NCI-H2196 treated with DMSO at 0.1 percent for 48 hours (cell line): ENCODE measurements around the gene RPRM.
"Not testable (repeated sequence)": the region's sequence is repeated elsewhere in the genome, so short reads cannot be mapped to it uniquely, and the experiment has no call there.

Experiments
- DNase-seq: peaks from one replicate; lab custom pipeline; 2025; ENCODE audit not compliant: unreplicated experiment; lab: John Stamatoyannopoulos, UW

RPRM gene

DNA sequence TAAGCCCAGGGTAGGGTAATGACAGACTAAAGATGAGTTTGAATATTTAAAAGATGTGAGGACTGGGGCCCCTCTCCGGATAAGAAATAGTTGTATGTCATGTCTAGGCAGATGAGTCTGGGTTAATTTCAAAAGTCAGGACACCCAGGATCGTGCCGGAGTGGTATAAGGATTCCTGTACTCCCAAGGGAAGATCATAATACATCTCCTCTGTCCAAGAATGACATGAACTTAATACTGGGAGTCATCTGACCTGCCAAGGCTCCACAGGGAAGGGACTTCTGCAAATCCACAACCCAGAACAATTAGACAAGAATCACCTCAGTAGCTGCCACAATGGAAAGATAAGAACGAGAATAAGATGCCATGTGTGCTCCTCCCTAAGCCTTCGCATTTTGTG is 17.1 kb downstream of the RPRM start:
- DNase-seq = no peak

DNA sequence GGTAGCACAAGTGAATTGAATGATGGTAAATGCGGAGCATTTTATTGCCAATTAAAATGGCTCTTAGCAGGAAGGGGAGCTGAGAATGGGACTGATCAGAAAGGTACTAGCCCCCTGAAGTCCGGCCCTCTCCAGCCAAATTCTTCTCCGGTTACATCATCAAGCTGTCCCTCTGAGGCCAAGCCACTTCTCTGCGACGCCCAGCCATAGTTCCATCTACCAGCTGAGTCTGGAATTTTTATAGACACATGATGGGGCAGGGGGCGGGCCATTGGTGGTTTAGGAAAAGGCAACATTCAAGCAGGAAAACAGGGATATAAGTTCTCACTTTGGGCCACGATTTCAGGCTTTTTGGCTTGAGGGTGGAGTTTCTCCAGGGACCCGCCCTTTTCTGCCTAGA is 22.7 kb downstream of the RPRM start:
- no peak for DNase-seq

DNA sequence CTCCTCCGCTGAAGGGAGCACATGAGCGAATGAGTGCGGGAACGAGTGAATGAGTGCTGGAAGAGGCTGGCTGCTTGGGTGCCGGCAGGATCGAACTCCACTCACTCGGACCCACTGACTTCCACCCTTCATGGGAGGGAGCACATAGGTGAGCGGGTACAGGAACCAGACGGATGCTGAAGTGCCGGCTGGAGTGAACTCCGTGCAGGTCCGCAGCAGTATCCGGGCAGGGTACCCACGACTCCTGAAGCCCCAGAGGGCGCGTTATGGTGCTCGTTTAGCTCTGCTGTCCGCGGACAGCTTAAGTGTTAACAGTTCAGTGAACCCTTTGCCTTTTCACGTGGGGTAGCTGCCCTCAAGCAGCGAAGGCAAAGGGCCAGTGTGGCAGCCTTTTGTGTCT is 23.2 kb downstream of the RPRM start:
- DNase-seq = no peak

DNA sequence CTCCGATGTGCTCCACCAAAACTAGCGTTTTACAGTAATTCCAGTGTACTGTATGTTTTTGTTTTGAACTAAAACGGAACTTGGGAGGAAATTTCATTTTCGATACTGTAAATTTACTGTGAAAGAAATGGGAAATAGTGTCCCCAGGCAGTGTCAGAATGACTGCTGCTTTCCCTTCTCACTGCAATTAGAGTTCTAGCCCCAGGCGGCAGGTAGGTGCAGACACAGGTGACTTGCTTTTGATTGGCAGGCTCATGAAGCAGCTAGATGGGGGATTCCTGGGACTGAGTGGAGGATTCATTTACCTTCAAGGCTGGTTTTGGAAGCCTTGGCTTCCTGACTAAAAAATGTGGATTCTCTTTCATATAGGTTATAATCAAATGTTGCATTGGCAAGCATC is 27.0 kb downstream of the RPRM start:
- DNase-seq = no peak

DNA sequence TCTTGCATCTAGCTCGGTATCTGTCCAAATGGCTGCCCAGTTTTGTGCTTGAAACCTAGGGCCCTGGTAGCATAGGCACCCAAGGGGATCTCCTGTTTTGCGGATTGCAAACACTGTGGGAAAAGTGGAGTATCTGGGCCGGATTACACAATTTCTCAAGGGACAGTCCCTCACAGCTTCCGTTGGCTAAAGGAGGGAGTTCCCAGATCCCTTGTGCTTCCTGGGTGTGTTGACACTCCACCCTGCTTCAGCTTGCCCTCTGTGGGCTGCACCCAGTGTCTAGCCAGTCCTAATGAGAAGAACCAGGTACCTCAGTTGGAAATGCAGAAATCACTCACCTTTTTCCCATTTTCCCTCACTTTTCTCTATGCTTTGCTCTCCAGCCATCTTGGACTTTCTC is 35.5 kb downstream of the RPRM start:
- no peak for DNase-seq

DNA sequence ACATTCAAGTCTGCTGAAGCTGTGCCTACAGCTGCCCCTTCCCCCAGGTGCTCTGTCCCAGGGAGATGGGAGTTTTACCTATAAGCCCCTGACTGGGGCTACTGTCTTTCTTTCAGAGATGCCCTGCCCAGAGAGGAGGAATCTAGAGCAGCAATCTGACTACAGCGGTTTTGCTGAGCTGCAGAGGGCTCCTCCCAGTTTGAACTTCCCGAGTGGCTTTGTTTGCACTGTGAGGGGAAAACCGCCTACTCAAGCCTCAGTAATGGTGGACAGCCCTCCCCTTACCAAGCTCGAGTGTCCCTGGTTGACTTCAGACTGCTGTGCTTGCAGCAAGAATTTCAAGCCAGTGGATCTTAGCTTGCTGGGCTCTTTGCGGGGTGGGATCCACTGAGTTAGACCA is 35.9 kb downstream of the RPRM start:
- not testable (repeated sequence) for DNase-seq

DNA sequence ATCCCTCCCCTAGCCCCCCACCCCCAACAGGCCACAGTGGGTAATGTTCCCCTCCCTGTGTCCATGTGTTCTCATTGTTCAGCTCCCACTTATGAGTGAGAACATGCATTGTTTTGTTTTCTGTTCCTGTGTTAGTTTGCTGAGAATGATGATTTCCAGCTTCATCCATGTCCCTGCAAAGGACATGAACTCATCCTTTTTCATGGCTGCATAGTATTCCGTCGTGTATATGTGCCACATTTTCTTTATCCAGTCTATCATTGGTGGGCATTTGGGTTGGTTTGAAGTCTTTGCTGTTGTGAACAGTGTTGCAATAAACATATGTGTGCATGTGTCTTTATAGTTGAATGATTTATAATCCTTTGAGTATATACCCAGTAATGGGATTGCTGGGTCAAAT is 38.5 kb downstream of the RPRM start:
- DNase-seq = not testable (repeated sequence)

DNA sequence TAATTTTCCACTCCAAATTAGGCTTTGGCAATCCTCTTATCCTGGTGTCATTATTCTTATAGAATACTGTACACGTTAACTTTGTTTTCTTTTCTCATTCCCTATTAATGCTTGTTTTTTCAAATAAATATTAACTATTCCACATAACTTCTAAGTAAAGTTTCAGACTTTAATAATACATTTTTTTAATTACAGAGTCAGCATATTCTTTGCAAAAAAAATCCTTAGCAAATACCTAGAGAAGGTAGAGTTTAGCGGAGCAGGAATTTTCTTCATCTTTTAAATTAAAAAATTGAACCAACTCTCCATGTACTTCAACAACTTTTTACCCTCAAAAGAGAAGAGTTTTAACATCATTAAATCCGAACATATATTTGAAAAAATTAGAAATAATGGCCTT is 45.2 kb downstream of the RPRM start:
- no peak for DNase-seq

DNA sequence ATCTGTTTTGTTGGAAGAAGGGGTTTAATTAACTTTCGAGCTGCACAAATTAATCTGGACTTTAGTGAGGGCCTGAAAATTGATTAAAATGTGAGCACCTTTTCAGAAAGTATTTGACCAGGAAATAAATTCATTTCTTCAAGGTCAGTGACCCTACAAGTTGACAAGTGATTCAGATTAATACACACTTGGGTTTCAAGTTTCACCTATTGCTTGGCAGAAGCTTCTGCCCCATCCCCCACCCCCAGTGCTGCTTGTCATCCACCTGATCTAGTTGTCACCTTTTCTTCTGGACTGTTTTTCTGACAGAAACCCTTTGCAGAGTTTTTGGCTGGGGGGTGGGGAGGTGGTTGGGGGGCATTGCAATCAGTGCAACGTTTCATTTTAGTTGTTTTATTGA is 46.2 kb downstream of the RPRM start:
- DNase-seq = no peak

DNA sequence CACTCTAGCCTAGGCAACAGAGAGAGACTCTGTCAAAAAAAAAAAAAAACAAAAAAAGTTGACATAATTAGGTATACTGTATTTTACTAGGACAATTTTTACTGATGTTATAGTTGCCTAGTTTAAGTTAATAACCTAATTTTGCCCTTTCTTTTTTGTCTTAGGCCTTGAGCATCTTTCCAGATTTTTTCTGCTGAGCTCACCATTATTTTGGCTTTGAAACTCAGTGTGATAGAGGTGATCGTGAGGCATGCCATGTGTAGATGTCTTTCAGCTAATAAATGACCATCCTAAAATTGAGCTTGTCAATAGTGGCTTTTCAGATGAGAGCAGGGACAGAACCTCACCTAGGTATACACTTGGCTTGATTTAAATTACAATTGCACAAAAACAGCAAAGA is 47.4 kb downstream of the RPRM start:
- DNase-seq = no peak
